ENCODE data around the gene MFGE8. TPM values are rescaled to one million over a fixed set of nuclear protein-coding genes. Genes with fewer than 3 reads are reported as not detected.

Gene MFGE8
- total RNA-seq, 1 donor from 2014 or later, result 513 TPM

- TF ChIP-seq POLR2AphosphoS5 (IDR thresholded peaks at IDR 0.05; ENCODE audit: insufficient read depth in 1 of 2, low read depth in 1 of 2) (no peak), POLR2A (IDR thresholded peaks at IDR 0.05) (no peak), CTCF (IDR thresholded peaks at IDR 0.05) (no peak)
- Histone ChIP-seq H3K27ac (no peak overlapping the region), H3K36me3 (peaks cover 0 to 5% of the 10 kb centered on the region in 2 donors), H3K9me3 (no peaks in the 10 kb centered on the region), H3K4me1 (no peaks in the 10 kb centered on the region), H3K27me3 (no peaks in the 10 kb centered on the region), H3K4me3 (no peak overlapping the region)
- DNase-seq (ENCODE audit: extremely low spot score in 2 of 2), result no peak
- intact Hi-C loops (cut with DNase I), result no loop called here
Measured at GRCh38 chr15:88888719-88889118, 24.5 kb downstream of the MFGE8 start.

GRCh38 chr15:88887068-88887580, 26.1 kb downstream of the MFGE8 start:
- Histone ChIP-seq H3K4me1 (no peaks in the 10 kb centered on the region), H3K9me3 (no peaks in the 10 kb centered on the region), H3K36me3 (peaks cover 0 to 5% of the 10 kb centered on the region in 2 donors), H3K27ac (no peak overlapping the region), H3K4me3 (no peak overlapping the region), H3K27me3 (no peaks in the 10 kb centered on the region)
- TF ChIP-seq POLR2A (IDR thresholded peaks at IDR 0.05) (no peak), POLR2AphosphoS5 (IDR thresholded peaks at IDR 0.05; ENCODE audit: insufficient read depth in 1 of 2, low read depth in 1 of 2) (no peak), CTCF (IDR thresholded peaks at IDR 0.05) (no peak)
- intact Hi-C loops (cut with DNase I), result no loop called here
- no peak for DNase-seq (ENCODE audit: extremely low spot score in 2 of 2)

- Histone ChIP-seq H3K4me3 (no peak overlapping the region), H3K4me1 (no peaks in the 10 kb centered on the region), H3K36me3 (peaks cover 0 to 5% of the 10 kb centered on the region in 2 donors), H3K9me3 (no peaks in the 10 kb centered on the region), H3K27me3 (no peaks in the 10 kb centered on the region), H3K27ac (no peak overlapping the region)
- no peak for TF ChIP-seq CTCF (IDR thresholded peaks at IDR 0.05)
- TF ChIP-seq POLR2A (IDR thresholded peaks at IDR 0.05), result no peak
- no peak for TF ChIP-seq POLR2AphosphoS5 (IDR thresholded peaks at IDR 0.05; ENCODE audit: insufficient read depth in 1 of 2, low read depth in 1 of 2)
- intact Hi-C loops (cut with DNase I), result no loop called here
- no peak for DNase-seq (ENCODE audit: extremely low spot score in 2 of 2)
Measured at GRCh38 chr15:88882785-88883184, 30.4 kb downstream of the MFGE8 start.

- H3K4me1 ChIP-seq, result no peaks in the 10 kb centered on the region
- H3K36me3 ChIP-seq, result peaks cover 0 to 5% of the 10 kb centered on the region in 2 donors
- TF ChIP-seq POLR2A (IDR thresholded peaks at IDR 0.05) (no peak), CTCF (IDR thresholded peaks at IDR 0.05) (no peak)
- intact Hi-C loops (cut with DNase I), result no loop called here
- no peaks in the 10 kb centered on the region for H3K9me3 ChIP-seq
- DNase-seq (ENCODE audit: extremely low spot score in 2 of 2), result no peak
- H3K27ac ChIP-seq, result no peak overlapping the region
- no peak overlapping the region for H3K4me3 ChIP-seq
- no peaks in the 10 kb centered on the region for H3K27me3 ChIP-seq
Measured at GRCh38 chr15:88881775-88882174, 31.4 kb downstream of the MFGE8 start.

GRCh38 chr15:88880944-88881740, 32.0 kb downstream of the MFGE8 start:
- Histone ChIP-seq H3K4me1 (no peaks in the 10 kb centered on the region), H3K27me3 (no peaks in the 10 kb centered on the region), H3K36me3 (peaks cover 0 to 5% of the 10 kb centered on the region in 2 donors), H3K27ac (no peak overlapping the region), H3K4me3 (no peak overlapping the region), H3K9me3 (no peaks in the 10 kb centered on the region)
- intact Hi-C loops (cut with DNase I), result no loop called here
- no peak for DNase-seq (ENCODE audit: extremely low spot score in 2 of 2)
- TF ChIP-seq POLR2AphosphoS5 (IDR thresholded peaks at IDR 0.05; ENCODE audit: insufficient read depth in 1 of 2, low read depth in 1 of 2), result no peak
- TF ChIP-seq CTCF (IDR thresholded peaks at IDR 0.05), result no peak
- TF ChIP-seq POLR2A (IDR thresholded peaks at IDR 0.05), result no peak
